ENCODE measurements around the gene STEAP3.

- TF ChIP-seq, protein P1, sequence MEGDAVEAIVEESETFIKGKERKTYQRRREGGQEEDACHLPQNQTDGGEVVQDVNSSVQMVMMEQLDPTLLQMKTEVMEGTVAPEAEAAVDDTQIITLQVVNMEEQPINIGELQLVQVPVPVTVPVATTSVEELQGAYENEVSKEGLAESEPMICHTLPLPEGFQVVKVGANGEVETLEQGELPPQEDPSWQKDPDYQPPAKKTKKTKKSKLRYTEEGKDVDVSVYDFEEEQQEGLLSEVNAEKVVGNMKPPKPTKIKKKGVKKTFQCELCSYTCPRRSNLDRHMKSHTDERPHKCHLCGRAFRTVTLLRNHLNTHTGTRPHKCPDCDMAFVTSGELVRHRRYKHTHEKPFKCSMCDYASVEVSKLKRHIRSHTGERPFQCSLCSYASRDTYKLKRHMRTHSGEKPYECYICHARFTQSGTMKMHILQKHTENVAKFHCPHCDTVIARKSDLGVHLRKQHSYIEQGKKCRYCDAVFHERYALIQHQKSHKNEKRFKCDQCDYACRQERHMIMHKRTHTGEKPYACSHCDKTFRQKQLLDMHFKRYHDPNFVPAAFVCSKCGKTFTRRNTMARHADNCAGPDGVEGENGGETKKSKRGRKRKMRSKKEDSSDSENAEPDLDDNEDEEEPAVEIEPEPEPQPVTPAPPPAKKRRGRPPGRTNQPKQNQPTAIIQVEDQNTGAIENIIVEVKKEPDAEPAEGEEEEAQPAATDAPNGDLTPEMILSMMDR (conservative IDR thresholded peaks at IDR 0.05 in 1 of 2, IDR thresholded peaks at IDR 0.05 in 1 of 2; ENCODE audit: low read depth in 1 of 2, low read length in 2 of 2) = no peak
- TF ChIP-seq EZH2 (IDR thresholded peaks at IDR 0.05; ENCODE audit: low read length, missing control alignments) = no peak
These were observed 56.0 kb downstream of the STEAP3 start for GRCh38 chr2:119279666-119280065.

Measured in fibroblast of lung (primary cell).